Activated naive CD4-positive, alpha-beta T cell treated with anti-CD3 and anti-CD28 coated beads, Interleukin-2, amount 10 ng/mL, durations not matched to agents 7 days and 5 days (primary cell): ENCODE results near the gene CBX2.
A peak's percentile ranks its signal among the peaks of the same experiment; 100 is the strongest.

Experiments used
- CTCF ChIA-PET: fragments of 350-600 bp; sonication (Branson Sonifier 250); formaldehyde crosslinking; loops from one replicate; lab custom pipeline; 2021; ENCODE audit warnings: antibody characterized with exemption; lab: Charles Lee
- DNase-seq: peaks from one replicate; pipeline ENCODE4 v3.0.0-alpha.2; 2020
- H3K27ac Mint-ChIP-seq: one replicate; pipeline ENCODE4 v1.8.0; 2021; ENCODE audit warnings: mild to moderate bottlenecking, moderate library complexity, mixed read lengths
- H3K27me3 Mint-ChIP-seq: one replicate; pipeline ENCODE4 v1.8.0; 2021; ENCODE audit warnings: mild to moderate bottlenecking, mixed read lengths
- H3K36me3 Mint-ChIP-seq: one replicate; pipeline ENCODE4 v1.8.0; 2021; ENCODE audit warnings: mixed read lengths
- H3K4me1 Mint-ChIP-seq: one replicate; pipeline ENCODE4 v1.8.0; 2021; ENCODE audit warnings: mixed read lengths
- H3K4me3 Mint-ChIP-seq: one replicate; pipeline ENCODE4 v1.8.0; 2021; ENCODE audit warnings: mild to moderate bottlenecking, moderate library complexity, mixed read lengths
- H3K9me3 Mint-ChIP-seq: one replicate; pipeline ENCODE4 v1.8.0; 2021; ENCODE audit warnings: mixed read lengths

The CBX2 gene

GRCh38 chr17:79791735-79792161 is 13.8 kb downstream of the CBX2 start:
- CTCF ChIA-PET: interaction anchor here (0.7 kb wide), 1 partner anchor 47 kb away, joined by 4 read pairs; no protein-coding TSS in a partner anchor
- Mint-ChIP-seq H3K4me3 (no peak overlapping the region), H3K27ac (no peak overlapping the region)

GRCh38 chr17:79792341-79792871 is 14.5 kb downstream of the CBX2 start:
- H3K4me3 Mint-ChIP-seq: no peak overlapping the region
- peaks cover 9% of the 10 kb centered on the region for H3K36me3 Mint-ChIP-seq
- CTCF ChIA-PET: no interaction called here
- H3K27me3 Mint-ChIP-seq: peaks cover 92% of the 10 kb centered on the region
- peak overlapping the region; percentile 38 for H3K27ac Mint-ChIP-seq
- peaks cover 20% of the 10 kb centered on the region for H3K4me1 Mint-ChIP-seq
- no peaks in the 10 kb centered on the region for H3K9me3 Mint-ChIP-seq
- DNase-seq: no peak

More at GRCh38 chr17:79791735-79792161, 13.8 kb downstream of the CBX2 start:
- Mint-ChIP-seq H3K27me3 (peaks cover 92% of the 10 kb centered on the region), H3K9me3 (no peaks in the 10 kb centered on the region), H3K36me3 (peaks cover 9% of the 10 kb centered on the region), H3K4me1 (peaks cover 18% of the 10 kb centered on the region)
- DNase-seq: no peak

- peaks cover 20% of the 10 kb centered on the region for H3K4me1 Mint-ChIP-seq
- DNase-seq: no peak
- no peaks in the 10 kb centered on the region for H3K9me3 Mint-ChIP-seq
- H3K36me3 Mint-ChIP-seq: peaks cover 9% of the 10 kb centered on the region
- no peak overlapping the region for H3K4me3 Mint-ChIP-seq
- H3K27me3 Mint-ChIP-seq: peaks cover 90% of the 10 kb centered on the region
- CTCF ChIA-PET: interaction anchor here (1.5 kb wide), 1 partner anchor 47 kb away, joined by 5 read pairs; no protein-coding TSS in a partner anchor
- no peak overlapping the region for H3K27ac Mint-ChIP-seq
Measured at GRCh38 chr17:79792984-79793923, 15.3 kb downstream of the CBX2 start.

GRCh38 chr17:79793924-79794304 is 16.0 kb downstream of the CBX2 start:
- Mint-ChIP-seq H3K9me3 (no peaks in the 10 kb centered on the region), H3K4me1 (peaks cover 26% of the 10 kb centered on the region), H3K4me3 (no peak overlapping the region), H3K36me3 (peaks cover 11% of the 10 kb centered on the region), H3K27me3 (peaks cover 90% of the 10 kb centered on the region), H3K27ac (no peak overlapping the region)
- CTCF ChIA-PET: interaction anchor here (0.7 to 1.5 kb wide), 2 partner anchors 48 to 52 kb away, joined by 3 to 5 read pairs; no protein-coding TSS in a partner anchor
- no peak for DNase-seq

GRCh38 chr17:79794659-79795511 is 16.9 kb downstream of the CBX2 start:
- no peaks in the 10 kb centered on the region for H3K9me3 Mint-ChIP-seq
- peaks cover 35% of the 10 kb centered on the region for H3K4me1 Mint-ChIP-seq
- no peak overlapping the region for H3K4me3 Mint-ChIP-seq
- H3K27me3 Mint-ChIP-seq: peaks cover 90% of the 10 kb centered on the region
- H3K27ac Mint-ChIP-seq: no peak overlapping the region
- CTCF ChIA-PET: interaction anchor here (0.7 to 1.5 kb wide), 3 partner anchors 41 to 51 kb away, joined by 3 to 5 read pairs (median 4); no protein-coding TSS in a partner anchor
- no peak for DNase-seq
- H3K36me3 Mint-ChIP-seq: peaks cover 16% of the 10 kb centered on the region

- DNase-seq: no peak
- peak overlapping the region; percentile 81 for H3K27ac Mint-ChIP-seq
- peaks cover 41% of the 10 kb centered on the region for H3K4me1 Mint-ChIP-seq
- no peaks in the 10 kb centered on the region for H3K9me3 Mint-ChIP-seq
- H3K27me3 Mint-ChIP-seq: peaks cover 90% of the 10 kb centered on the region
- CTCF ChIA-PET: interaction anchor here (1.0 to 1.5 kb wide), 2 partner anchors 16 to 54 kb away, joined by 3 to 5 read pairs; no protein-coding TSS in a partner anchor
- H3K36me3 Mint-ChIP-seq: peaks cover 19% of the 10 kb centered on the region
- H3K4me3 Mint-ChIP-seq: peak overlapping the region; percentile 87
Measured at GRCh38 chr17:79795795-79796443, 18.0 kb downstream of the CBX2 start.

- Mint-ChIP-seq H3K9me3 (no peaks in the 10 kb centered on the region), H3K4me1 (peaks cover 39% of the 10 kb centered on the region), H3K27ac (peak overlapping the region; percentile 81), H3K4me3 (peak overlapping the region; percentile 87), H3K36me3 (peaks cover 19% of the 10 kb centered on the region), H3K27me3 (peaks cover 90% of the 10 kb centered on the region)
- CTCF ChIA-PET: interaction anchor here (0.7 to 1.9 kb wide), 7 partner anchors 14 to 55 kb away, joined by 3 to 7 read pairs (median 5); partner anchors contain the start of gene CBX4
- no peak for DNase-seq
Measured at GRCh38 chr17:79796444-79796762, 18.5 kb downstream of the CBX2 start.

GRCh38 chr17:79796763-79797491 is 19.0 kb downstream of the CBX2 start, which contains the start of gene CBX8:
Gene CBX8 (minus strand): TSS chr17:79797077. CDS start chr17:79796998, 79 bp downstream.
- Mint-ChIP-seq H3K27ac (peak within 1 kb of the TSS; percentile 86), H3K4me1 (peaks cover 43% of the 10 kb centered on the region), H3K4me3 (peak within 1 kb of the TSS; percentile 87), H3K36me3 (peaks cover 20% of the 10 kb centered on the region), H3K27me3 (peaks cover 90% of the 10 kb centered on the region), H3K9me3 (no peaks in the 10 kb centered on the region)
- peak; percentile 100 for DNase-seq
- CTCF ChIA-PET: interaction anchor here (0.7 to 1.9 kb wide), 6 partner anchors 13 to 45 kb away, joined by 3 to 7 read pairs (median 5); partner anchors contain the start of gene CBX4

GRCh38 chr17:79797492-79798298 is 19.7 kb downstream of the CBX2 start:
- Mint-ChIP-seq H3K4me3 (peak overlapping the region; percentile 87), H3K27ac (no peak overlapping the region), H3K9me3 (no peaks in the 10 kb centered on the region), H3K36me3 (peaks cover 22% of the 10 kb centered on the region), H3K4me1 (peaks cover 43% of the 10 kb centered on the region), H3K27me3 (peaks cover 90% of the 10 kb centered on the region)
- CTCF ChIA-PET: interaction anchor here (0.7 to 1.9 kb wide), 6 partner anchors 12 to 44 kb away, joined by 3 to 7 read pairs (median 5); partner anchors contain the start of gene CBX4
- peak; percentile 39 for DNase-seq

- CTCF ChIA-PET: interaction anchor here (0.5 to 3.1 kb wide), 5 partner anchors 14 to 316 kb away, joined by 3 to 16 read pairs (median 5); partner anchors contain the start of gene CBX4
- no peak for DNase-seq
- Mint-ChIP-seq H3K4me1 (peaks cover 46% of the 10 kb centered on the region), H3K36me3 (peaks cover 21% of the 10 kb centered on the region), H3K27me3 (peaks cover 90% of the 10 kb centered on the region), H3K9me3 (no peaks in the 10 kb centered on the region), H3K27ac (peak overlapping the region; percentile 14), H3K4me3 (peak overlapping the region; percentile 52)
Measured at GRCh38 chr17:79798299-79799173, 20.6 kb downstream of the CBX2 start.

- Mint-ChIP-seq H3K27me3 (peaks cover 90% of the 10 kb centered on the region), H3K9me3 (no peaks in the 10 kb centered on the region), H3K36me3 (peaks cover 20% of the 10 kb centered on the region), H3K4me1 (peaks cover 45% of the 10 kb centered on the region), H3K27ac (peak overlapping the region; percentile 12), H3K4me3 (peak overlapping the region; percentile 52)
- no peak for DNase-seq
- CTCF ChIA-PET: interaction anchor here (0.5 to 3.1 kb wide), 3 partner anchors 13 to 315 kb away, joined by 3 to 16 read pairs (median 3); no protein-coding TSS in a partner anchor
Measured at GRCh38 chr17:79799174-79799537, 21.2 kb downstream of the CBX2 start.
